Gastrocnemius medialis (tissue), 4 donors: Measurements from ENCODE around the gene ATF6. TPM values are rescaled to one million over a fixed set of nuclear protein-coding genes. Genes with fewer than 3 reads are reported as not detected.

Experiments
- ATAC-seq, 2 donors: fragments of 150-250 bp; one replicate each; pipeline ENCODE4 v1.9.1; 2016
- DNase-seq, 2 donors: peaks; one replicate each; pipeline ENCODE4 v3.0.0-alpha.2; 2019
- H3K27ac ChIP-seq, 4 donors: fragments of 200-600 bp; sonication (generic); 1 replicate in 1 of 4; 2 replicates in 3 of 4; pipeline ENCODE4 v1.5.1; 2016 to 2018; ENCODE audit warnings: mild to moderate bottlenecking in 2 of 4, moderate library complexity in 1 of 4
- H3K27me3 ChIP-seq, 3 donors: fragments of 200-600 bp; sonication (generic) in 2 of 3; 1 replicate in 1 of 3; 2 replicates in 2 of 3; pipeline versions ENCODE4 v1.5.1 to v1.6.0; 2016 to 2019; ENCODE audit warnings: mild to moderate bottlenecking in 1 of 3, moderate library complexity in 1 of 3
- H3K36me3 ChIP-seq, 2 donors: fragments of 200-600 bp; sonication (generic) in 1 of 2; one replicate each; pipeline ENCODE4 v1.5.1; 2017 to 2018
- H3K4me1 ChIP-seq, 2 donors: fragments of 200-600 bp; sonication (generic) in 1 of 2; one replicate each; pipeline ENCODE4 v1.5.1; 2016 to 2017; ENCODE audit warnings: mild to moderate bottlenecking in 2 of 2
- H3K4me3 ChIP-seq, 4 donors: fragments of 200-600 bp; sonication (generic) in 3 of 4; 1 replicate in 1 of 4; 2 replicates in 3 of 4; pipeline ENCODE4 v1.5.1; 2016 to 2019; ENCODE audit warnings: mild to moderate bottlenecking in 2 of 4
- H3K9me3 ChIP-seq, 3 donors: fragments of 200-600 bp; sonication (generic) in 2 of 3; 1 replicate in 1 of 3; 2 replicates in 2 of 3; pipeline ENCODE4 v1.5.1; 2016 to 2019
- POLR2A ChIP-seq, 2 donors: fragments of 450-650 bp; IDR thresholded peaks; one replicate each; pipeline ENCODE4 v1.6.1; 2017; ENCODE audit warnings: antibody characterized with exemption in 2 of 2, mild to moderate bottlenecking in 2 of 2, moderate library complexity in 2 of 2
- in situ Hi-C, 4 donors: fragments of 200-750 bp; cut with MboI; loops; one replicate each; pipeline versions ENCODE4 v1.15.0 to v1.8.0; 2017; ENCODE audit warnings: low sequenced_read_pairs in 4 of 4
- intact Hi-C: fragments of 100-400 bp; cut with DNase I; formaldehyde crosslinking; loops from one replicate; pipeline ENCODE4 v1.15.1; 2023; ENCODE audit warnings: low total_unique reads
- total RNA-seq, 4 donors: library from RNA; depleted of rRNA; stranded (reverse); fragments of >200 nt; gene quantifications; one replicate each; pipeline versions ENCODE4 v1.1.0 to v1.2.3, GENCODE V29; 2016
- TF ChIP-seq, protein P1 (sequence below), 5 experiments: fragments of 450-650 bp in 3 of 5; fragments of 200-600 bp in 2 of 5; sonication (generic) in 2 of 5; IDR thresholded peaks in 4 of 5; conservative IDR thresholded peaks in 1 of 5; 1 replicate in 4 of 5; 2 replicates in 1 of 5; pipeline ENCODE4 v1.5.1; 2016 to 2019; ENCODE audit warnings: antibody characterized with exemption in 5 of 5, mild to moderate bottlenecking in 3 of 5, moderate library complexity in 3 of 5

ATF6 gene
- total RNA-seq, 4 donors from 2014 or later = 15.3 to 20.1 (median 18.3) TPM

GRCh38 chr1:161910604-161911003 lies 144.5 kb downstream of the ATF6 start:
- Histone ChIP-seq H3K36me3 (peaks cover 0 to 33% of the 10 kb centered on the region in 2 donors), H3K27ac (no peak overlapping the region), H3K9me3 (no peaks in the 10 kb centered on the region), H3K27me3 (no peaks in the 10 kb centered on the region), H3K4me1 (no peaks in the 10 kb centered on the region), H3K4me3 (no peak overlapping the region)
- DNase-seq = no peak
- TF ChIP-seq, protein P1, sequence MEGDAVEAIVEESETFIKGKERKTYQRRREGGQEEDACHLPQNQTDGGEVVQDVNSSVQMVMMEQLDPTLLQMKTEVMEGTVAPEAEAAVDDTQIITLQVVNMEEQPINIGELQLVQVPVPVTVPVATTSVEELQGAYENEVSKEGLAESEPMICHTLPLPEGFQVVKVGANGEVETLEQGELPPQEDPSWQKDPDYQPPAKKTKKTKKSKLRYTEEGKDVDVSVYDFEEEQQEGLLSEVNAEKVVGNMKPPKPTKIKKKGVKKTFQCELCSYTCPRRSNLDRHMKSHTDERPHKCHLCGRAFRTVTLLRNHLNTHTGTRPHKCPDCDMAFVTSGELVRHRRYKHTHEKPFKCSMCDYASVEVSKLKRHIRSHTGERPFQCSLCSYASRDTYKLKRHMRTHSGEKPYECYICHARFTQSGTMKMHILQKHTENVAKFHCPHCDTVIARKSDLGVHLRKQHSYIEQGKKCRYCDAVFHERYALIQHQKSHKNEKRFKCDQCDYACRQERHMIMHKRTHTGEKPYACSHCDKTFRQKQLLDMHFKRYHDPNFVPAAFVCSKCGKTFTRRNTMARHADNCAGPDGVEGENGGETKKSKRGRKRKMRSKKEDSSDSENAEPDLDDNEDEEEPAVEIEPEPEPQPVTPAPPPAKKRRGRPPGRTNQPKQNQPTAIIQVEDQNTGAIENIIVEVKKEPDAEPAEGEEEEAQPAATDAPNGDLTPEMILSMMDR (IDR thresholded peaks at IDR 0.05 in 4 of 5, conservative IDR thresholded peaks at IDR 0.05 in 1 of 5) = no peak
- no peak for TF ChIP-seq POLR2A (IDR thresholded peaks at IDR 0.05)
- intact Hi-C loops (loop anchor here (2.0 kb wide), 1 partner anchor 18 kb away; no protein-coding TSS in a partner anchor), in situ Hi-C loops (no loop called here)
- no peak for ATAC-seq

DNA sequence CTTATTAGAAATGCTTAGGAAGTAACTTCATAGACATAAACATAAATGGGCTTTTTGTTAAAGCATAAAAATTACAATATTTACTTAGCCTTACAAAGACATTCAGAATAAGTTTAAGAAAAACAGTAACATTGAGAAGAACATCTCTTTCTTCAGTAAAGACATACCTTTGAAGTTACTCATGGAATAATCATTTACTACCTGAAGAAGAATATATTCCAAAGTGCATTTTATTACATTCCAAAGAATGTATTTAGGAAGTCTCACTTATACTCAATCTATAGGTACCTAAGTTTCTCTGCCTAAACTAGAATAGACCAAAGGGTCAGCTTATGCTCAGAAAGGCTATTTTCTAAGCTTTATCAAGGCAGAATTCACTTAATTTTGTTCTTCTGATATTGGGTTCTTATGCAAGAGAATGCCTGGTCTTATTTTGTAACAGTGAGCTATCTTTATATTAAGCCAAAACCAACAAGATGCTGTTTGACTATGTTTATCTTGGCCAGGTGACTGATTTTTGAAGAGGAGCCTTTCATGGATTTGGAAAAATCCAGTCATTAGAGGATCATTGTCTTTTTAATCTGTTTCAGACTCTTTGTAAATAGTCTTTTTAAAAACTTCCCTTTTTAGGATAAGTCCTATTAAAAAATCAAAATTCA lies 147.5 kb downstream of the ATF6 start:
- ATAC-seq (no peak), DNase-seq (no peak)
- no peaks in the 10 kb centered on the region for H3K9me3 ChIP-seq
- H3K4me1 ChIP-seq = no peaks in the 10 kb centered on the region
- intact Hi-C loops (no loop called here), in situ Hi-C loops (no loop called here)
- no peak for TF ChIP-seq POLR2A (IDR thresholded peaks at IDR 0.05)
- TF ChIP-seq, protein P1 (IDR thresholded peaks at IDR 0.05 in 4 of 5, conservative IDR thresholded peaks at IDR 0.05 in 1 of 5) = no peak
- no peak overlapping the region for H3K4me3 ChIP-seq
- peaks cover 0 to 45% of the 10 kb centered on the region in 2 donors for H3K36me3 ChIP-seq
- no peaks in the 10 kb centered on the region for H3K27me3 ChIP-seq
- no peak overlapping the region for H3K27ac ChIP-seq

DNA sequence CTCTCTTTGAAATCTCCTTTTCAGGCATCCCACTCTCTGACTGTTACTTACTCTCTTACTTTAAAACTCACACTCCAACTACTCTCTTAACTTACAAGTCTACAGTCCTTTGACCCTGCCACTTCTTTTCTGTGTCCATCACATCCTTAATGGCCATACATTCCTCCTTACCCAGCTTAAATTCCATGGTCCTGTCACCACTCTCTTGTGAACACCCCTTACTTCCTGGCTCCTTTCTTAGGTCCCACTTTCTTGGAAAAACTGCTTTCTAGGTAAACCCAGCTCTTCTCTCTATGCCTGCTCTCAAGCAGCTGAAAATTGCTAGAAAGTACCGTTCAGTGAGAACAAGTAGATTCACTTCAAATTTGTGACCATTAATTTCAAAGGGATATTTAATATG lies 148.5 kb downstream of the ATF6 start:
- intact Hi-C loops = no loop called here

DNA sequence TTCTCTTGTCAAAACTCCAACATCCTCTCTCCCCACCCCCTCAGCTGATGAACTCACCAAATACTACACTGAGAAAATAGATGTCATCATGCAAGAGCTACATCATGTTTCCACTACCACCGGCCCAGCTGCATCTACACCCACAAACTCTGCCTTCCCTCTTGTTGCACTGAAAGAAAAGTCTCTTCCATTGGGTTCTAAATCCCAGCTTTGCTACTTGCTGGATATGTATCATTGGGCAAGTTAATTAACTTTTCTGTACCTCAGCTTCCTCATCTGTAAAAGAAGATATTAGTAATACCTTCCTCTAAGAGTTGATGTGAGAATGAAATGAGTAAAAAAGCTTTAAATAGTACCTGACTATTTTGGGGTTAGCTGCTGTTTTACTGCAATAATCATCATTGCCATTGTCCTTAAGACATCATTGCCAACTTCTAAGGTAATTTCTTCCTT lies 149.0 kb downstream of the ATF6 start:
- no peak for DNase-seq
- Histone ChIP-seq H3K36me3 (peaks cover 0 to 45% of the 10 kb centered on the region in 2 donors), H3K4me1 (no peaks in the 10 kb centered on the region), H3K27ac (no peak overlapping the region), H3K27me3 (no peaks in the 10 kb centered on the region), H3K4me3 (no peak overlapping the region), H3K9me3 (no peaks in the 10 kb centered on the region)
- intact Hi-C loops (no loop called here), in situ Hi-C loops (no loop called here)
- ATAC-seq = no peak
- TF ChIP-seq, protein P1 (IDR thresholded peaks at IDR 0.05 in 4 of 5, conservative IDR thresholded peaks at IDR 0.05 in 1 of 5) = no peak
- no peak for TF ChIP-seq POLR2A (IDR thresholded peaks at IDR 0.05)

More for the DNA sequence above, 148.5 kb downstream of the ATF6 start:
- DNase-seq (no peak), ATAC-seq (no peak)
- in situ Hi-C loops = no loop called here
- H3K27ac ChIP-seq = no peak overlapping the region
- no peak for TF ChIP-seq POLR2A (IDR thresholded peaks at IDR 0.05)
- TF ChIP-seq, protein P1 (IDR thresholded peaks at IDR 0.05 in 4 of 5, conservative IDR thresholded peaks at IDR 0.05 in 1 of 5) = no peak
- no peaks in the 10 kb centered on the region for H3K9me3 ChIP-seq
- no peaks in the 10 kb centered on the region for H3K27me3 ChIP-seq
- H3K4me1 ChIP-seq = no peaks in the 10 kb centered on the region
- H3K36me3 ChIP-seq = peaks cover 0 to 45% of the 10 kb centered on the region in 2 donors
- no peak overlapping the region for H3K4me3 ChIP-seq
